Panc1 (cell line): ENCODE measurements around the gene MAML3. TPM values are rescaled to one million over a fixed set of nuclear protein-coding genes. Genes with fewer than 3 reads are reported as not detected.

Experiments used
- ATAC-seq: fragments of 200-7000 bp; cut with Tn5 transposase; 2 replicates; pipeline ENCODE4 v1.9.1; 2020; ENCODE audit warnings: mild to moderate bottlenecking, moderate library complexity
- BruUV-seq: library from RNA; stranded (reverse); fragments of 400-500 nt; replicated peaks from 2 replicates; lab custom pipeline; 2021; lab: Mats Ljungman, UMichigan
- CTCF ChIA-PET: fragments of 300-600 bp; sonication (Branson Sonifier 250); formaldehyde crosslinking; loops from one replicate; lab custom pipeline; 2022; ENCODE audit warnings: antibody characterized with exemption; lab: Charles Lee
- POLR2A ChIA-PET: fragments of 300-600 bp; sonication (Branson Sonifier 250); formaldehyde crosslinking; loops from one replicate; lab custom pipeline; 2022; ENCODE audit warnings: antibody characterized with exemption; lab: Charles Lee
- DNase-seq: peaks from one replicate; pipeline ENCODE4 v3.0.0-alpha.2; 2010; ENCODE audit warnings: low read depth, low spot score
- H3K27ac ChIP-seq: 2 replicates; pipeline ENCODE4 v1.5.1; 2011; ENCODE audit warnings: mild to moderate bottlenecking, low read length, inconsistent platforms
- H3K27me3 ChIP-seq: fragments of 200-500 bp; sonication (Bioruptor generic); 2 replicates; pipeline ENCODE4 v1.6.0; 2014; ENCODE audit warnings: low read length, inconsistent platforms; ENCODE audit not compliant: control insufficient read depth, insufficient read depth
- H3K36me3 ChIP-seq: fragments of 200-500 bp; sonication (Bioruptor generic); 2 replicates; pipeline ENCODE4 v1.5.1; 2014; ENCODE audit warnings: inconsistent platforms, mild to moderate bottlenecking, low read length, moderate library complexity; ENCODE audit not compliant: control insufficient read depth, insufficient read depth
- H3K4me1 ChIP-seq: 2 replicates; pipeline ENCODE4 v1.5.1; 2011; ENCODE audit warnings: inconsistent platforms, mild to moderate bottlenecking, low read length, moderate library complexity; ENCODE audit not compliant: control insufficient read depth, insufficient read depth
- H3K4me3 ChIP-seq, 2 experiments: 2 replicates each; pipeline ENCODE4 v1.5.1; 2011 to 2012; ENCODE audit warnings: low read depth in 2 of 2, low read length in 2 of 2, mild to moderate bottlenecking in 2 of 2, inconsistent platforms in 1 of 2, moderate library complexity in 1 of 2
- H3K9me3 ChIP-seq: fragments of 200-500 bp; sonication (Bioruptor generic); 2 replicates; pipeline ENCODE4 v1.5.1; 2014; ENCODE audit warnings: low read depth, mild to moderate bottlenecking, inconsistent platforms, low read length, moderate library complexity; ENCODE audit not compliant: control insufficient read depth, insufficient read depth
- POLR2AphosphoS5 ChIP-seq: IDR thresholded peaks from 2 replicates; pipeline ENCODE4 v1.6.1; 2012; ENCODE audit warnings: mild to moderate bottlenecking, low read depth, low read length, moderate library complexity
- REST ChIP-seq, 2 experiments: IDR thresholded peaks; 2 replicates each; pipeline ENCODE4 v1.6.1; 2011 to 2012; ENCODE audit warnings: low read depth in 2 of 2, control low read depth in 1 of 2, low read length in 1 of 2, mild to moderate bottlenecking in 1 of 2, moderate library complexity in 1 of 2; ENCODE audit not compliant: insufficient read depth in 1 of 2
- SIN3A ChIP-seq: IDR thresholded peaks from 2 replicates; pipeline ENCODE4 v1.6.1; 2012; ENCODE audit warnings: low read depth, mild to moderate bottlenecking, low read length, moderate library complexity, borderline replicate concordance; ENCODE audit not compliant: insufficient read depth
- TCF7L2 ChIP-seq: IDR thresholded peaks from 2 replicates; pipeline ENCODE4 v1.6.1; 2011; ENCODE audit warnings: mild to moderate bottlenecking, low read depth, low read length, inconsistent platforms
- in situ Hi-C: cut with HindIII; loops from 2 replicates; pipeline ENCODE4 v1.10.0; 2016; ENCODE audit warnings: low sequenced_read_pairs, low pct_unique_long_range_greater_than_20kb
- intact Hi-C: fragments of 100-400 bp; cut with micrococcal nuclease; formaldehyde crosslinking; loops from one replicate; pipeline ENCODE4 v1.10.0; 2022; ENCODE audit not compliant: unreplicated experiment
- total RNA-seq: library from RNA; stranded (reverse); gene quantifications from one replicate; pipeline ENCODE4 v1.2.1, GENCODE V29; 2021; ENCODE audit not compliant: unreplicated experiment
- TF ChIP-seq, protein P1 (sequence below): fragments of 450-650 bp; IDR thresholded peaks from 2 replicates; pipeline ENCODE4 v1.5.1; 2017; ENCODE audit warnings: mild to moderate bottlenecking

Gene MAML3
- total RNA-seq, 1 experiment from 2014 or later = 7.7 TPM

DNA sequence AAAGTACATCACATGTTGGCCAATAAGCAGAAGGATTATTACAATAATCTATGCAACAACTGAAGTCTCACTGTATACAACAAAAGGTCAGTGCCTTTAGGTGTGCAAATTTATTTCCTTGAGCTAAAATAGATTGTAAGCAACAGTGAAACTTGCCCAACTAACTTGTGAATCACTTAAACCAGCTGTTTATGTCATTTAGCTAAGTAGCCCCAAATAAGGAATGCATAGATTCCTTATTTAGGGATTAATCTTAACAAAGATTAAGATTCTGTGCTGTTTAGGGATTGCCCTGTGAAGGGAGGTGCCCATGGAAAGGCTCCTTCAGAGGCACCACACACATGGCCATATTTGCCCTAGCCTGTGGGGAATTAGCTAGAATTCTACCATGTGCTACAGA lies 168.6 kb downstream of the MAML3 start:
- BruUV-seq = no TSS peak
- intact Hi-C loops (no loop called here), in situ Hi-C loops (no loop called here)
- no peak for ATAC-seq
- TF ChIP-seq POLR2AphosphoS5 = no peak
- TF ChIP-seq REST (IDR thresholded peaks at IDR 0.05; ENCODE audit: insufficient read depth in 1 of 2, low read depth in 2 of 2, low read length in 1 of 2) = no peak
- TF ChIP-seq, protein P1, sequence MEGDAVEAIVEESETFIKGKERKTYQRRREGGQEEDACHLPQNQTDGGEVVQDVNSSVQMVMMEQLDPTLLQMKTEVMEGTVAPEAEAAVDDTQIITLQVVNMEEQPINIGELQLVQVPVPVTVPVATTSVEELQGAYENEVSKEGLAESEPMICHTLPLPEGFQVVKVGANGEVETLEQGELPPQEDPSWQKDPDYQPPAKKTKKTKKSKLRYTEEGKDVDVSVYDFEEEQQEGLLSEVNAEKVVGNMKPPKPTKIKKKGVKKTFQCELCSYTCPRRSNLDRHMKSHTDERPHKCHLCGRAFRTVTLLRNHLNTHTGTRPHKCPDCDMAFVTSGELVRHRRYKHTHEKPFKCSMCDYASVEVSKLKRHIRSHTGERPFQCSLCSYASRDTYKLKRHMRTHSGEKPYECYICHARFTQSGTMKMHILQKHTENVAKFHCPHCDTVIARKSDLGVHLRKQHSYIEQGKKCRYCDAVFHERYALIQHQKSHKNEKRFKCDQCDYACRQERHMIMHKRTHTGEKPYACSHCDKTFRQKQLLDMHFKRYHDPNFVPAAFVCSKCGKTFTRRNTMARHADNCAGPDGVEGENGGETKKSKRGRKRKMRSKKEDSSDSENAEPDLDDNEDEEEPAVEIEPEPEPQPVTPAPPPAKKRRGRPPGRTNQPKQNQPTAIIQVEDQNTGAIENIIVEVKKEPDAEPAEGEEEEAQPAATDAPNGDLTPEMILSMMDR = no peak
- TF ChIP-seq TCF7L2 = no peak
- no peak for TF ChIP-seq SIN3A
- no peak overlapping the region for H3K4me3 ChIP-seq
- ChIA-PET CTCF (no interaction called here), POLR2A (no interaction called here)
- H3K9me3 ChIP-seq = no peaks in the 10 kb centered on the region
- no peak for DNase-seq
- H3K27ac ChIP-seq = no peak overlapping the region
- no peaks in the 10 kb centered on the region for H3K27me3 ChIP-seq
- H3K4me1 ChIP-seq = peaks cover 12% of the 10 kb centered on the region
- no peaks in the 10 kb centered on the region for H3K36me3 ChIP-seq

DNA sequence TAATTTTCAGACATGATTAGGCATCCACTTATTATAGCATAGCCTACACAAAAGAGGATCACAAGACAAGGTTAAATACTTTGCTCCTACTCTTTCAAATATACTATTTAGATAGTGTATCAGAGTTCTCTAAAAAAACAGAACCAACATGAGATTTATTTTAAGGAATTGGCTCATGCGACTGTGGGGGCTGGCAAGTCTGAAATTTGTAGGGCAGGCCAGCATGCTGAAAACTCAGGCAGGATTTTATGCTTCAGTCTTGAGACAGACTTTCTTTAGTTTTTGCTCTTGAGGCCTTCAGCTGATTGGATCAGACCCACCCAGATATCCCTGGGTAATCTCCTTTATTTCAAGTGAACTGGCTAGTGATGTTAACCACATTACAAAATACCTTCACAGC lies 169.5 kb downstream of the MAML3 start:
- no peak overlapping the region for H3K27ac ChIP-seq
- H3K9me3 ChIP-seq = no peaks in the 10 kb centered on the region
- no TSS peak for BruUV-seq
- intact Hi-C loops = no loop called here
- no peak overlapping the region for H3K4me3 ChIP-seq
- no peak for TF ChIP-seq SIN3A
- no peak for TF ChIP-seq POLR2AphosphoS5
- TF ChIP-seq REST (IDR thresholded peaks at IDR 0.05; ENCODE audit: insufficient read depth in 1 of 2, low read depth in 2 of 2, low read length in 1 of 2) = no peak
- TF ChIP-seq, protein P1 = no peak
- TF ChIP-seq TCF7L2 = no peak
- no peaks in the 10 kb centered on the region for H3K36me3 ChIP-seq
- no peaks in the 10 kb centered on the region for H3K27me3 ChIP-seq
- DNase-seq (no peak), ATAC-seq (no peak)
- in situ Hi-C loops = no loop called here
- peaks cover 10% of the 10 kb centered on the region for H3K4me1 ChIP-seq
- POLR2A ChIA-PET = no interaction called here
- CTCF ChIA-PET = no interaction called here
